Measurements from ENCODE around the gene ALDH3B1.

GRCh38 chr11:68043349-68044144 is 33.4 kb downstream of the ALDH3B1 start:
- TF ChIP-seq CTCF (conservative IDR thresholded peaks at IDR 0.05): no peak
- TF ChIP-seq EZH2 (IDR thresholded peaks at IDR 0.05; ENCODE audit: low read depth): no peak
